MCF 10A (cell line): ENCODE measurements around the gene SSBP3. TPM values are rescaled to one million over a fixed set of nuclear protein-coding genes. Genes with fewer than 3 reads are reported as not detected.
"Not testable (repeated sequence)": the region's sequence is repeated elsewhere in the genome, so short reads cannot be mapped to it uniquely, and the experiment has no call there.

Experiments used
- BruUV-seq: library from RNA; stranded (reverse); fragments of 400-500 nt; replicated peaks from 2 replicates; lab custom pipeline; 2021; lab: Mats Ljungman, UMichigan
- CTCF ChIA-PET: fragments of 300-600 bp; sonication (Branson Sonifier 250); formaldehyde crosslinking; extraction: SDS; loops from one replicate; lab custom pipeline; 2021; ENCODE audit warnings: antibody characterized with exemption, inconsistent platforms; lab: Yijun Ruan, JAX
- POLR2A ChIA-PET: fragments of 300-600, 350-650 bp; sonication (Branson Sonifier 250); formaldehyde crosslinking; extraction: SDS; loops from one replicate; lab custom pipeline; 2020; ENCODE audit warnings: antibody characterized with exemption, inconsistent platforms; lab: Yijun Ruan, JAX
- DNase-seq: peaks from one replicate; pipeline ENCODE4 v3.0.0-alpha.2; 2018; ENCODE audit not compliant: unreplicated experiment
- H3K27ac Mint-ChIP-seq: one replicate; pipeline ENCODE4 v1.8.0; 2022; ENCODE audit warnings: mild to moderate bottlenecking, low read depth, mixed read lengths; ENCODE audit not compliant: unreplicated experiment
- H3K27me3 Mint-ChIP-seq: one replicate; pipeline ENCODE4 v1.8.0; 2022; ENCODE audit warnings: mixed read lengths; ENCODE audit not compliant: insufficient read depth, unreplicated experiment
- H3K36me3 Mint-ChIP-seq: one replicate; pipeline ENCODE4 v1.8.0; 2022; ENCODE audit warnings: mild to moderate bottlenecking, moderate library complexity, mixed read lengths; ENCODE audit not compliant: insufficient read depth, unreplicated experiment
- H3K4me1 Mint-ChIP-seq: one replicate; pipeline ENCODE4 v1.8.0; 2022; ENCODE audit warnings: mixed read lengths; ENCODE audit not compliant: insufficient read depth, unreplicated experiment
- H3K4me3 Mint-ChIP-seq: one replicate; pipeline ENCODE4 v1.8.0; 2022; ENCODE audit warnings: mild to moderate bottlenecking, moderate library complexity, mixed read lengths; ENCODE audit not compliant: unreplicated experiment
- H3K9me3 Mint-ChIP-seq: one replicate; pipeline ENCODE4 v1.8.0; 2022; ENCODE audit warnings: mixed read lengths; ENCODE audit not compliant: unreplicated experiment
- CTCF ChIP-seq: fragments of 200-600 bp; IDR thresholded peaks from one replicate; pipeline ENCODE4 v1.8.0; 2022; ENCODE audit warnings: antibody characterized with exemption, mild to moderate bottlenecking; ENCODE audit not compliant: unreplicated experiment
- intact Hi-C: fragments of 100-400 bp; cut with micrococcal nuclease; formaldehyde crosslinking; loops from 2 replicates; pipeline ENCODE4 v1.14.1; 2022
- total RNA-seq: library from RNA; stranded (reverse); gene quantifications from 2 replicates; pipeline ENCODE4 v1.2.3, GENCODE V29; 2022

Gene SSBP3
- total RNA-seq, 1 experiment from 2014 or later: 8.6 TPM

GRCh38 chr1:54421101-54421504 lies 14.9 kb upstream of the SSBP3 start:
- peaks cover 8% of the 10 kb centered on the region for H3K4me1 Mint-ChIP-seq
- POLR2A ChIA-PET: interaction anchor here (0.7 to 1.1 kb wide), 4 partner anchors 12 to 160 kb away, joined by 3 read pairs; no protein-coding TSS in a partner anchor
- CTCF ChIA-PET: interaction anchor here (0.7 kb wide), 1 partner anchor 295 kb away, joined by 4 read pairs; no protein-coding TSS in a partner anchor
- peak; percentile 87 for DNase-seq
- intact Hi-C loops: no loop called here
- no peak for TF ChIP-seq CTCF
- H3K36me3 Mint-ChIP-seq: no peaks in the 10 kb centered on the region
- peaks cover 15% of the 10 kb centered on the region for H3K27me3 Mint-ChIP-seq
- H3K4me3 Mint-ChIP-seq: no peak overlapping the region
- BruUV-seq: no TSS peak
- no peaks in the 10 kb centered on the region for H3K9me3 Mint-ChIP-seq
- H3K27ac Mint-ChIP-seq: no peak overlapping the region

- H3K27ac Mint-ChIP-seq, H3K9me3 Mint-ChIP-seq, BruUV-seq, H3K4me3 Mint-ChIP-seq, H3K36me3 Mint-ChIP-seq, DNase-seq, intact Hi-C loops, H3K4me1 Mint-ChIP-seq: not testable (repeated sequence)
- POLR2A ChIA-PET: interaction anchor here (0.6 kb wide), 1 partner anchor 326 kb away, joined by 4 read pairs; no protein-coding TSS in a partner anchor
- CTCF ChIA-PET: interaction anchor here (0.6 to 0.8 kb wide), 2 partner anchors 71 to 192 kb away, joined by 3 read pairs; no protein-coding TSS in a partner anchor
- peaks cover 38% of the 10 kb centered on the region for H3K27me3 Mint-ChIP-seq
Measured at GRCh38 chr1:54418598-54418997, 12.4 kb upstream of the SSBP3 start.

- TF ChIP-seq CTCF: no peak
- BruUV-seq: no TSS peak
- Mint-ChIP-seq H3K4me1 (peaks cover 8% of the 10 kb centered on the region), H3K27ac (no peak overlapping the region), H3K9me3 (no peaks in the 10 kb centered on the region), H3K27me3 (peaks cover 38% of the 10 kb centered on the region), H3K36me3 (no peaks in the 10 kb centered on the region), H3K4me3 (no peak overlapping the region)
- no peak for DNase-seq
- POLR2A ChIA-PET: no interaction called here
- intact Hi-C loops: no loop called here
- CTCF ChIA-PET: no interaction called here
Measured at GRCh38 chr1:54417123-54417522, 10.9 kb upstream of the SSBP3 start.

GRCh38 chr1:54416435-54416834 lies 10.2 kb upstream of the SSBP3 start:
- intact Hi-C loops: no loop called here
- no peak for DNase-seq
- TF ChIP-seq CTCF: no peak
- no peaks in the 10 kb centered on the region for H3K36me3 Mint-ChIP-seq
- no peaks in the 10 kb centered on the region for H3K9me3 Mint-ChIP-seq
- POLR2A ChIA-PET: no interaction called here
- H3K27me3 Mint-ChIP-seq: peaks cover 38% of the 10 kb centered on the region
- BruUV-seq: no TSS peak
- H3K4me3 Mint-ChIP-seq: no peak overlapping the region
- no peak overlapping the region for H3K27ac Mint-ChIP-seq
- CTCF ChIA-PET: no interaction called here
- H3K4me1 Mint-ChIP-seq: peaks cover 5% of the 10 kb centered on the region
